ENCODE data around the gene EYA4. TPM values are rescaled to one million over a fixed set of nuclear protein-coding genes. Genes with fewer than 3 reads are reported as not detected.

The EYA4 gene
- total RNA-seq, 1 donor from 2014 or later: 9.7 TPM

DNA sequence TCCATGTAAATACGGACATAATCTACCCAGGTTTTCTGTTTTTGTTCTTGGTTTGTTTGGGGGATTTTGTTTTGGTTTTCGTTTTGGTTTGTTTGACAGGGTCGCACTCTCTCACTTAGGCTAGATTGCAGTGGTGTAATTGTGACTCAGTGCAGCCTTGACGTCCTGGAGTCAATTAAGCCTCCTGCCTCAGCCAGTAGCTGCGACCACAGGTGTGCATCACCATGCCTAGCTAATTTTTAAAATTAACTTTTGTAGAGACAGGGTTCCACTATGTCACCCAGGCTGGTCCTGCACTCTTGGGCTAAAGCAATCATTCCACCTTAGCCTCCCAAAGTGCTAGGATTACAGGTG is 37.8 kb upstream of the EYA4 start:
- FAIRE-seq (no peak), DNase-seq (ENCODE audit: low read depth) (no peak)
- no peaks in the 10 kb centered on the region for H3K27me3 ChIP-seq (ENCODE audit: control insufficient read depth, insufficient read depth, low read length)
- TF ChIP-seq, protein P1, sequence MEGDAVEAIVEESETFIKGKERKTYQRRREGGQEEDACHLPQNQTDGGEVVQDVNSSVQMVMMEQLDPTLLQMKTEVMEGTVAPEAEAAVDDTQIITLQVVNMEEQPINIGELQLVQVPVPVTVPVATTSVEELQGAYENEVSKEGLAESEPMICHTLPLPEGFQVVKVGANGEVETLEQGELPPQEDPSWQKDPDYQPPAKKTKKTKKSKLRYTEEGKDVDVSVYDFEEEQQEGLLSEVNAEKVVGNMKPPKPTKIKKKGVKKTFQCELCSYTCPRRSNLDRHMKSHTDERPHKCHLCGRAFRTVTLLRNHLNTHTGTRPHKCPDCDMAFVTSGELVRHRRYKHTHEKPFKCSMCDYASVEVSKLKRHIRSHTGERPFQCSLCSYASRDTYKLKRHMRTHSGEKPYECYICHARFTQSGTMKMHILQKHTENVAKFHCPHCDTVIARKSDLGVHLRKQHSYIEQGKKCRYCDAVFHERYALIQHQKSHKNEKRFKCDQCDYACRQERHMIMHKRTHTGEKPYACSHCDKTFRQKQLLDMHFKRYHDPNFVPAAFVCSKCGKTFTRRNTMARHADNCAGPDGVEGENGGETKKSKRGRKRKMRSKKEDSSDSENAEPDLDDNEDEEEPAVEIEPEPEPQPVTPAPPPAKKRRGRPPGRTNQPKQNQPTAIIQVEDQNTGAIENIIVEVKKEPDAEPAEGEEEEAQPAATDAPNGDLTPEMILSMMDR (IDR thresholded peaks at IDR 0.05; ENCODE audit: insufficient read depth, low read length, severe bottlenecking): no peak
- H3K36me3 ChIP-seq (ENCODE audit: control insufficient read depth, insufficient read depth, low read length): no peaks in the 10 kb centered on the region
- H3K4me3 ChIP-seq (ENCODE audit: low read depth, low read length): no peak overlapping the region

DNA sequence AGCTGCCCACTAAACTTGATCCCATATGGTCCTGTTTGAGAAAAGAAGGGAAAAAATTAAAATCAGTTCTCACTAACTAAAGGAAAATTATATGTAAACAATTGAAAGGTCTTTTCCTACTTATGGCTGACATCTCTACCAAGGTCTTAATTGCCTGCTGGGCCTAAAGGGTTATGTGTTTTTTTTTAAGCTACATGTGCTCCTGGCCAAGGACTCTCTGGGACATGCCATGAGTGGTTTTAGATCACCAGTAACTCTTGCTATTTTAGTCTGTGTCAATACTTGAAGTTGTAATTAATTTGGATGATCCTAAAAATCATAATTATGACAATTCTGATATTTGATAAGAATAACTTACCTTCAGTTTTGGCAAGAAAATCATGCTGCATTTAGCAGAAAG is 35.9 kb upstream of the EYA4 start:
- H3K36me3 ChIP-seq (ENCODE audit: control insufficient read depth, insufficient read depth, low read length): no peaks in the 10 kb centered on the region
- no peak overlapping the region for H3K4me3 ChIP-seq (ENCODE audit: low read depth, low read length)
- FAIRE-seq: no peak
- no peaks in the 10 kb centered on the region for H3K27me3 ChIP-seq (ENCODE audit: control insufficient read depth, insufficient read depth, low read length)
- no peak for DNase-seq (ENCODE audit: low read depth)
- TF ChIP-seq, protein P1 (IDR thresholded peaks at IDR 0.05; ENCODE audit: insufficient read depth, low read length, severe bottlenecking): no peak

DNA sequence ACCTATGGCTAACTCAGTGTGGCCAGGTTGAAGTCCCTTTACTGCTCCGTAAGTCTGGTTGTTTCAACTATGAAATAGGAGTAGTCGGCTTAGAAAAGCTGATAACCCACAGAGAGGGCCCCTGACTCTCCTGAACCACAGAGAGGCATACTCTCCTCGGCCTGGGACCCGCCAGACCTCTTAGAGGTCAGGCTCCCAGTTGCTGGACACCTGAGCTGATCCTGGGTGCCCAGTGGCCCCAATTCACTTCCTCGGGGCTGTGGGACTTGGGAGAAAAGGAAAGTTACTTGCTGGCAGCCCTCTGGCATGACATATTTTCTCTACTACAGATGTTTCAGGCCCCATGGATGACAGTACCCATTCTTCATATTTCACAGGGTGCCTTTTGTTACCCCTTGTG is 34.2 kb upstream of the EYA4 start:
- H3K27me3 ChIP-seq (ENCODE audit: control insufficient read depth, insufficient read depth, low read length): no peaks in the 10 kb centered on the region
- FAIRE-seq (no peak), DNase-seq (ENCODE audit: low read depth) (no peak)
- H3K4me3 ChIP-seq (ENCODE audit: low read depth, low read length): no peak overlapping the region
- TF ChIP-seq, protein P1 (IDR thresholded peaks at IDR 0.05; ENCODE audit: insufficient read depth, low read length, severe bottlenecking): no peak
- no peaks in the 10 kb centered on the region for H3K36me3 ChIP-seq (ENCODE audit: control insufficient read depth, insufficient read depth, low read length)

DNA sequence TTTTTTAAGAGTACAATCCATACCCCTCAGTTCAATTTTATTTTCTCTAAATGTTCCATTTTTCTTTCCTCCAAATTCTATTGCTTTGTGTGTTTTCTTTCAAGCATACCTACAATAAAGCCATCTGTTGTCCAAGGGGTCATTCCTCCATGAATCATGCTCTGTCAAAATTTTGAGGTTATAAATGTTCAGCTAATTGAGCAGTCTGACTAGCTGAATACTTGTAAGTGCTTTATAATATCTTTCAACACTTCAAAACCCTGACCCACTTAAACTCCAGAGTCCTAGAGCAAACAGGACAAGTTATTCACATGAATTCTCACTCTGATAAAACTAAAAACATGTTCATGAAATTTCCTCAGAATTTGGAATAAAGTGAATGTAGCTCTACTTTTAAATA is 33.4 kb upstream of the EYA4 start:
- DNase-seq (ENCODE audit: low read depth) (no peak), FAIRE-seq (no peak)
- TF ChIP-seq, protein P1 (IDR thresholded peaks at IDR 0.05; ENCODE audit: insufficient read depth, low read length, severe bottlenecking): no peak
- H3K4me3 ChIP-seq (ENCODE audit: low read depth, low read length): no peak overlapping the region
- H3K36me3 ChIP-seq (ENCODE audit: control insufficient read depth, insufficient read depth, low read length): no peaks in the 10 kb centered on the region
- no peaks in the 10 kb centered on the region for H3K27me3 ChIP-seq (ENCODE audit: control insufficient read depth, insufficient read depth, low read length)

DNA sequence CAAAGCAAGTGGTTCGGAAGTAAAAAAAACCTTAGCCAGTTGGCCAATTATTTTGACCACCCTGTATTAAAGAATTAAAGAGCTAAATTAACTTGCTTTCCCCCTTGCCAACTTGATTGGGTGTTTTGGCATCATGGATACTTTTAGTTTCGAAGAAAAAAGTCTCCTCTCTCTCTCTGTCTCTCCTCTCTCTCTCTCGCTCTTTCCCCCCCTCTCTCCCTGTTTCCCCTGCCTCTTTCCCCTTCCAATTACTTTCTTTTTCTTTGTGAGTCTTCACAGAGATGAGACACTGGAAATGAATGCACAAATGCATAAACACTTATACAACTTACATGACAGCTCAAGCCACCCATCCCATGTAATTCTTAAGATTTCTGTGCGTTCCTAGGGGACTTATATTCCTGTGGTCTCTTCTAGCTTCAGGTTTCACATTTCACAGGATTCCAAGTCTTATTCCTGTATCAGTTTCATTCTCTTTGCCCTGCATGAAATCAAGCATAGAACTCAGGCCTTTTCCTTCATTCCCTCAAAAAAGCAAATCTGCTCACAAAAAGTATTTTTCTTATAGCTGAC is 32.9 kb upstream of the EYA4 start:
- Histone ChIP-seq H3K36me3 (ENCODE audit: control insufficient read depth, insufficient read depth, low read length) (no peaks in the 10 kb centered on the region), H3K27me3 (ENCODE audit: control insufficient read depth, insufficient read depth, low read length) (no peaks in the 10 kb centered on the region), H3K4me3 (ENCODE audit: low read depth, low read length) (no peak overlapping the region)
- DNase-seq (ENCODE audit: low read depth) (no peak), FAIRE-seq (no peak)
- TF ChIP-seq, protein P1 (IDR thresholded peaks at IDR 0.05; ENCODE audit: insufficient read depth, low read length, severe bottlenecking): no peak

DNA sequence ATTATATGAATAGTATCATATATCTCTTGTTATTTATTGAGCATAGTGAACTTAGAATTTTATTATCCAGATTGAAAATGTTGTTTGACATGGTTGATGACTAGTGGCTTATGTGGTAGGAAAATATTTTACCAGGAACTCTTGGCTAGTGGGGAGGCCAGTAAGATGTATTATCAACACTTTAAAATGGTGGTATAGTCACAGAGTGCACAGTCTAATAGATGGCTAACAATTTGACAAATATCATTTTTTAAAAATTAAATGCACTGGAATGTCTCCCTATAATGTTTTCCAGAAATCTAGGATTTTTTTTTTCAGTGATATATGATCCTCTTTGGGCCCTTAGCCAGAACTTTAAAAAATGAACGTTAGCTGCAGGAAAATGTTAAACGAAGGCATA is 26.9 kb upstream of the EYA4 start:
- FAIRE-seq (no peak), DNase-seq (ENCODE audit: low read depth) (no peak)
- Histone ChIP-seq H3K36me3 (ENCODE audit: control insufficient read depth, insufficient read depth, low read length) (no peaks in the 10 kb centered on the region), H3K27me3 (ENCODE audit: control insufficient read depth, insufficient read depth, low read length) (no peaks in the 10 kb centered on the region), H3K4me3 (ENCODE audit: low read depth, low read length) (no peak overlapping the region)
- TF ChIP-seq, protein P1 (IDR thresholded peaks at IDR 0.05; ENCODE audit: insufficient read depth, low read length, severe bottlenecking): no peak

Data from bronchial epithelial cell (primary cell).